ENCODE results near the gene ACVR1C. TPM values are rescaled to one million over a fixed set of nuclear protein-coding genes. Genes with fewer than 3 reads are reported as not detected.

Gene ACVR1C
- total RNA-seq, 1 donor from 2014 or later: 0.18 TPM

GRCh38 chr2:157476953-157477709, 151.5 kb downstream of the ACVR1C start:
- Mint-ChIP-seq H3K27ac (no peak overlapping the region), H3K4me1 (no peaks in the 10 kb centered on the region), H3K9me3 (no peaks in the 10 kb centered on the region), H3K4me3 (no peak overlapping the region), H3K36me3 (no peaks in the 10 kb centered on the region), H3K27me3 (ENCODE audit: low read depth) (no peaks in the 10 kb centered on the region)
- TF ChIP-seq, protein P1, sequence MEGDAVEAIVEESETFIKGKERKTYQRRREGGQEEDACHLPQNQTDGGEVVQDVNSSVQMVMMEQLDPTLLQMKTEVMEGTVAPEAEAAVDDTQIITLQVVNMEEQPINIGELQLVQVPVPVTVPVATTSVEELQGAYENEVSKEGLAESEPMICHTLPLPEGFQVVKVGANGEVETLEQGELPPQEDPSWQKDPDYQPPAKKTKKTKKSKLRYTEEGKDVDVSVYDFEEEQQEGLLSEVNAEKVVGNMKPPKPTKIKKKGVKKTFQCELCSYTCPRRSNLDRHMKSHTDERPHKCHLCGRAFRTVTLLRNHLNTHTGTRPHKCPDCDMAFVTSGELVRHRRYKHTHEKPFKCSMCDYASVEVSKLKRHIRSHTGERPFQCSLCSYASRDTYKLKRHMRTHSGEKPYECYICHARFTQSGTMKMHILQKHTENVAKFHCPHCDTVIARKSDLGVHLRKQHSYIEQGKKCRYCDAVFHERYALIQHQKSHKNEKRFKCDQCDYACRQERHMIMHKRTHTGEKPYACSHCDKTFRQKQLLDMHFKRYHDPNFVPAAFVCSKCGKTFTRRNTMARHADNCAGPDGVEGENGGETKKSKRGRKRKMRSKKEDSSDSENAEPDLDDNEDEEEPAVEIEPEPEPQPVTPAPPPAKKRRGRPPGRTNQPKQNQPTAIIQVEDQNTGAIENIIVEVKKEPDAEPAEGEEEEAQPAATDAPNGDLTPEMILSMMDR (IDR thresholded peaks at IDR 0.05; ENCODE audit: unreplicated experiment): no peak
- no peak for DNase-seq (ENCODE audit: low spot score in 2 of 2, unreplicated experiment in 2 of 2)

Other genes starting within 250 kb of the ACVR1C start
- gene CYTIP, start 184.8 kb downstream of the ACVR1C start, total RNA-seq: 0.38 TPM in 1 of 3 replicates, not detected in the others
- 24.7 to 27.5 TPM (median 27.0 TPM) in 3 replicates for gene ACVR1, start 247.5 kb upstream of the ACVR1C start, total RNA-seq

Measured in mesothelial cell of epicardium (in vitro differentiated cells).